Measurements from ENCODE around the gene ACE.

DNA sequence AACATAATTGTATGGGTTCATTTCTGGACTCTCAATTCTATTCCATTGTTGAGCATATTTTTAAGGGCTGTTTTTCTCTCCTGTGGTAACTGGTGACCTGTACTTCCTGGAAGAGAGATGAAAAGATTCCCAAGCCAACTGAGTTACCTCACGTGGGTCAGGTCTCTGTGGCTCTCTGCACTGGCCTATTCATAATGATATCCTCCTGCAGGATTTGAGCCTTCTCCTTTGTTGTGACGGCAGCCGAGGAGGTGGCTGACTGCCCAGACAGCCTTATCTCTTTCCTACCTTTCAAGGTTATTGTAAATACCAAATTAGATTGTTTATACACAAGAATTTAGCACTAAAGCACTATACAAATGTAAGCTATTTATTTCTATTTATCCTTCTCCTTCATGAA lies 2.7 kb upstream of the ACE start:
- TF ChIP-seq, protein P1, sequence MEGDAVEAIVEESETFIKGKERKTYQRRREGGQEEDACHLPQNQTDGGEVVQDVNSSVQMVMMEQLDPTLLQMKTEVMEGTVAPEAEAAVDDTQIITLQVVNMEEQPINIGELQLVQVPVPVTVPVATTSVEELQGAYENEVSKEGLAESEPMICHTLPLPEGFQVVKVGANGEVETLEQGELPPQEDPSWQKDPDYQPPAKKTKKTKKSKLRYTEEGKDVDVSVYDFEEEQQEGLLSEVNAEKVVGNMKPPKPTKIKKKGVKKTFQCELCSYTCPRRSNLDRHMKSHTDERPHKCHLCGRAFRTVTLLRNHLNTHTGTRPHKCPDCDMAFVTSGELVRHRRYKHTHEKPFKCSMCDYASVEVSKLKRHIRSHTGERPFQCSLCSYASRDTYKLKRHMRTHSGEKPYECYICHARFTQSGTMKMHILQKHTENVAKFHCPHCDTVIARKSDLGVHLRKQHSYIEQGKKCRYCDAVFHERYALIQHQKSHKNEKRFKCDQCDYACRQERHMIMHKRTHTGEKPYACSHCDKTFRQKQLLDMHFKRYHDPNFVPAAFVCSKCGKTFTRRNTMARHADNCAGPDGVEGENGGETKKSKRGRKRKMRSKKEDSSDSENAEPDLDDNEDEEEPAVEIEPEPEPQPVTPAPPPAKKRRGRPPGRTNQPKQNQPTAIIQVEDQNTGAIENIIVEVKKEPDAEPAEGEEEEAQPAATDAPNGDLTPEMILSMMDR (optimal IDR thresholded peaks at IDR 0.05 in 1 of 3, IDR thresholded peaks at IDR 0.05 in 1 of 3, conservative IDR thresholded peaks at IDR 0.05 in 1 of 3; ENCODE audit: extremely low read depth in 1 of 3, insufficient read depth in 2 of 3, low read length in 3 of 3), result no peak
- TF ChIP-seq EZH2 (IDR thresholded peaks at IDR 0.05; ENCODE audit: low read length), result no peak
